Measurements from ENCODE around the gene TBC1D22A. TPM values are rescaled to one million over a fixed set of nuclear protein-coding genes. Genes with fewer than 3 reads are reported as not detected.

Gene TBC1D22A
- total and polyA plus RNA-seq, 8 donors: 12.0 to 17.6 (median 15.3) TPM

DNA sequence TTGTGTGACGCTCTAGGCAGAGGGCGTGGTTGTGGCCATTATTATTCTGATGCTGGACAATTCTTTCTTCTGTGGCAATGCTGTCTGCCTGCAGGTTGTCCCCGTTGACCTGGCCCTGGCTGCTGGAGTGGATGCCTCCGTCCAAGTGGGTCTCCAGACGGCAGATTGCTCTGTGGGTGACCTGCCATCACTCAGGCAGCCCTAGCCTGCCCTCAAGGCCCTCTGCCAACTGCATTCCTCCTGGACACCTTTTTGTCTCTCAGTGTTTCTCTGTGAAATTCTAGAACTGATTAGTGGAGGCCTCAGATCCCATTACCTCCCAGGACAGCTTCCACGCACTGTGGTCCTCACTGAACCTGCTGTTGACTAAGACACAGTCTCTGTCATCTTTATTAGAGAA lies 86.7 kb downstream of the TBC1D22A start:
- intact Hi-C loops (cut with DNase I): no loop called here
- WGBS, 2 donors: 88 to 93% methylated on average over 6 of the region's 6 CpGs
- Histone ChIP-seq H3K4me3 (no peak overlapping the region), H3K36me3 (no peaks in the 10 kb centered on the region), H3K9me3 (no peaks in the 10 kb centered on the region), H3K27me3 (no peaks in the 10 kb centered on the region), H3K4me1 (no peaks in the 10 kb centered on the region), H3K27ac (no peak overlapping the region)
- no peak for DNase-seq
- no peak for FAIRE-seq
- no peak for ATAC-seq
- TF ChIP-seq, protein P1, sequence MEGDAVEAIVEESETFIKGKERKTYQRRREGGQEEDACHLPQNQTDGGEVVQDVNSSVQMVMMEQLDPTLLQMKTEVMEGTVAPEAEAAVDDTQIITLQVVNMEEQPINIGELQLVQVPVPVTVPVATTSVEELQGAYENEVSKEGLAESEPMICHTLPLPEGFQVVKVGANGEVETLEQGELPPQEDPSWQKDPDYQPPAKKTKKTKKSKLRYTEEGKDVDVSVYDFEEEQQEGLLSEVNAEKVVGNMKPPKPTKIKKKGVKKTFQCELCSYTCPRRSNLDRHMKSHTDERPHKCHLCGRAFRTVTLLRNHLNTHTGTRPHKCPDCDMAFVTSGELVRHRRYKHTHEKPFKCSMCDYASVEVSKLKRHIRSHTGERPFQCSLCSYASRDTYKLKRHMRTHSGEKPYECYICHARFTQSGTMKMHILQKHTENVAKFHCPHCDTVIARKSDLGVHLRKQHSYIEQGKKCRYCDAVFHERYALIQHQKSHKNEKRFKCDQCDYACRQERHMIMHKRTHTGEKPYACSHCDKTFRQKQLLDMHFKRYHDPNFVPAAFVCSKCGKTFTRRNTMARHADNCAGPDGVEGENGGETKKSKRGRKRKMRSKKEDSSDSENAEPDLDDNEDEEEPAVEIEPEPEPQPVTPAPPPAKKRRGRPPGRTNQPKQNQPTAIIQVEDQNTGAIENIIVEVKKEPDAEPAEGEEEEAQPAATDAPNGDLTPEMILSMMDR (IDR thresholded peaks at IDR 0.05): no peak

DNA sequence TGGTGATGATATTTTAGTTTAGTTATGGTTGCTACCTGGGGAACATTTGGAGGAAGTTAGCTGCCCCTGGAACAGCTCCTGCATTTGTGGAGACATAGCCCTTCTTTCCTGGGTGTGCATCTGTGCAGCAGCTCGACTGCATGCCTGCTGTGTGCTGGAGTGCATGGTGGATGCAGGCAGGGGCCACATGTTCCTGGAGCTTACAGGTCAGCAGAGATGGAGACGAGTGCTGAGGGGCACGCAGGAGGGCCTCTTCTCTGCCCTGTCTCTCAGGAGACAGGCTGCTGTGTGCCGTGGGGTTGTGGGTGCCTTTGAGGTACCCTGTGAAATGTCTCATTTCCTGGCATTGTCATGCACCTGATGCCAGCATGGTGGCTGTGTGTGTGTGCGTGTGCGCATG lies 87.5 kb downstream of the TBC1D22A start:
- Histone ChIP-seq H3K4me3 (no peak overlapping the region), H3K4me1 (no peaks in the 10 kb centered on the region), H3K9me3 (no peaks in the 10 kb centered on the region), H3K27me3 (no peaks in the 10 kb centered on the region), H3K27ac (no peak overlapping the region), H3K36me3 (no peaks in the 10 kb centered on the region)
- TF ChIP-seq, protein P1 (IDR thresholded peaks at IDR 0.05): no peak
- intact Hi-C loops (cut with DNase I): no loop called here
- 90 to 91% methylated on average over 6 of the region's 6 CpGs for WGBS, 2 donors
- FAIRE-seq: no peak
- DNase-seq: no peak
- ATAC-seq: no peak

DNA sequence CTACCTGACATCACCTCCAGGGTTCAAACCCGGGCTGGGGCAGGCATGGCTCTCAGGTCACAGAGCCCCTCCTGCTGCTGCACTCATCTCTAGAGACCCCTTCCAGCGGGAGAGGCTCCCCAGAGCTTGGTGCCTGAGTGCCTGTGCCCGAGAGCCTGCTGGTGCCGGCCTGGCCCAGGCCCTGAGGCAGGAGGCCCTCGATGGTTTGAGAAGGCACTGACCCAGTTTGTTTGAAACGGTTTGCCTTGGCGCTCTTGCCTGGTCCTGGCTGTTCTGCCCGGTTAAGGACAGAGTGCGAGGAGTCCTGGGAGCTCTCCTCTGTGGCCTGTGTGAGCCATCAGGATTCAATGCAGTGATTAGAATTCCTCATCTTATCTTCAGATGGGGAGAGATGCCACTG lies 88.9 kb downstream of the TBC1D22A start:
- H3K27ac ChIP-seq: no peak overlapping the region
- no peaks in the 10 kb centered on the region for H3K36me3 ChIP-seq
- 90 to 97% methylated on average over 9 of the region's 9 CpGs for WGBS, 2 donors
- no peaks in the 10 kb centered on the region for H3K27me3 ChIP-seq
- FAIRE-seq: no peak
- TF ChIP-seq, protein P1 (IDR thresholded peaks at IDR 0.05): no peak
- no peak overlapping the region for H3K4me3 ChIP-seq
- DNase-seq: no peak
- no peaks in the 10 kb centered on the region for H3K9me3 ChIP-seq
- intact Hi-C loops (cut with DNase I): no loop called here
- no peaks in the 10 kb centered on the region for H3K4me1 ChIP-seq
- ATAC-seq: no peak

DNA sequence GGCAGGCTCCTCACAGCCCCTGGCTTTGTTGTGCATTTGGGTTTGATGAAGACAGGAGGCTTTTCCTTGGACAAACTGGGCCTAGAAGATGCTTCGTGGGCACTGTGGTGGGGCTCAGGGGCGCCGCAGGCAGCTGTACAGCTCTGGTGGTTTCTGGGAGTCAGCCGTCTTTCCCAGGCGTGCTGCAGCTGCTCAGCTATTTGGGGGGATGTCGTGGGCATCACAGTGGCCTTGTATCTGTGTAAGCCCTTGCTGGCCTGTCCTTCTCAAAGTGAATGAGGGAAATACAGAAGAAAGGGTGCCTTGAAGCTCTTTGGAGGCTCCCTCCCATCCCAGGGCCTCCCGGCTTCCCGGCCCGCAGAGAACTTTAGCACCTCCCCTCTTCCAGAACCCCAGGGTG lies 89.5 kb downstream of the TBC1D22A start:
- TF ChIP-seq, protein P1 (IDR thresholded peaks at IDR 0.05): no peak
- intact Hi-C loops (cut with DNase I): no loop called here

DNA sequence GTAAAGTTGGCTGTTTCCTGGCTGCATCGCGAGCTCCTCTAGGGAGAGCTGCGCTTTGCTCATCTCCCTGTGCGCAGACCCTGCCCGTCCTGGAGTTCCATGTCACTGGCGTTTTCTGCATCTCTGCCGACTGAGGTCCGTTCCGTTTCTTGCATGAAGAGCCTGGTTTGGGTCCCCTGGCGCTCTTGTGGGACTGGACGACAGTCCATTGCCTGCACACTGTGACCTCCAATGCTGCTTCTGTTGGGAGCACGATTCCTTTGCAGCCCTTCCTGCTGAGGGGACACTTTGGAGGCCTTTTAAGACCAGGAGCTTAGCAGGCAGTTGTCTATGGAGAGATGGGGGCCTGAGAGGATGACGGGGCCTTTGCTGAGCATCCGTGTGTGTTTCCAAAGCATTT lies 90.3 kb downstream of the TBC1D22A start:
- no peaks in the 10 kb centered on the region for H3K4me1 ChIP-seq
- no peaks in the 10 kb centered on the region for H3K27me3 ChIP-seq
- no peak overlapping the region for H3K4me3 ChIP-seq
- intact Hi-C loops (cut with DNase I): no loop called here
- no peaks in the 10 kb centered on the region for H3K9me3 ChIP-seq
- no peak for DNase-seq
- TF ChIP-seq, protein P1 (IDR thresholded peaks at IDR 0.05): no peak
- no peak for ATAC-seq
- no peak for FAIRE-seq
- H3K27ac ChIP-seq: no peak overlapping the region
- no peaks in the 10 kb centered on the region for H3K36me3 ChIP-seq
- 95 to 97% methylated on average over 14 of the region's 14 CpGs for WGBS, 2 donors

More for the DNA sequence above, 89.5 kb downstream of the TBC1D22A start:
- DNase-seq (no peak), ATAC-seq (no peak), FAIRE-seq (no peak)
- Histone ChIP-seq H3K27me3 (no peaks in the 10 kb centered on the region), H3K4me1 (no peaks in the 10 kb centered on the region), H3K4me3 (no peak overlapping the region), H3K36me3 (no peaks in the 10 kb centered on the region), H3K9me3 (no peaks in the 10 kb centered on the region), H3K27ac (no peak overlapping the region)
- 91 to 94% methylated on average over 9 of the region's 9 CpGs for WGBS, 2 donors
